Testis (tissue), 2 donors: ENCODE measurements around the gene GFM1.

ENCODE experiments used
- POLR2A ChIP-seq: fragments of 450-650 bp; IDR thresholded peaks from one replicate; pipeline ENCODE4 v1.6.1; 2017; ENCODE audit warnings: antibody characterized with exemption, mild to moderate bottlenecking, moderate library complexity
- TF ChIP-seq, protein P1 (sequence below), 3 experiments: fragments of 450-650 bp in 2 of 3; fragments of 200-600 bp in 1 of 3; sonication (generic) in 1 of 3; IDR thresholded peaks; one replicate each; pipeline ENCODE4 v1.5.1; 2016 to 2019; ENCODE audit warnings: antibody characterized with exemption in 3 of 3, mild to moderate bottlenecking in 2 of 3, moderate library complexity in 1 of 3

DNA sequence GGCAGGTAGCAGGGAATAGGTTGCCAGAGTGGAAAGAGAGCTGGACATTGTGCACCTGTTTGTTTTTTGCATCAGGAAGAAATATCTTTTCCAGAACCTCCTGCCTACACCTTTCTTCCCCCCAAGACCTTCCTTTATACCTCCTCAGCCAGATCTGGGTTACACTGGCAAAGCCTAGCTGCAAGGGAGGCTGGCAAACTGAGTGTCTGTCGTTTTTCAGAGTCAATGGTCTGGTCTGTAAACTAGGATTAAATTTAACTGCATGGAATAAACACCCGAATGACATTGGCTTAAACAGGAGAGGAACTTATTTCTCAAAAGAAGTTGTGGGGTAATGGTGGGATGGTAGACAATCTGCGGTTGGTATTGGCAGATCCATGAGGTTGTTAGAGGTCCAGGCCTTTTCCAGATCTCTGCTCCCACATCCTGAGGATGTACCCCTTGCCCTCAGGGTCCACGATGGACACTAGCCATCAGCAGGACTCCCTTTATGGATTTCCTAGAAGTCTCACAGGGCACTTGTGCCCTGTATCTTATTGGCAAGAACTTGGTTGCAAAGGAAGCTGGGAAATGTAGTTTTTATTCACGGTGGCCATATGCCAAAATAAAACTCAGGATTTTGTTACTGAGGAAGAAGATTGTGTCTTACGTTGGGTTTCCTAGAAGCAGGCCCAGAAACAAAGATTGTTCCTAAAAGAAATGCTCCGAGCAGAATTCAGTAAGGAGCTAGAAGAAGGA, 91.1 kb downstream of the GFM1 start:
- TF ChIP-seq, protein P1, sequence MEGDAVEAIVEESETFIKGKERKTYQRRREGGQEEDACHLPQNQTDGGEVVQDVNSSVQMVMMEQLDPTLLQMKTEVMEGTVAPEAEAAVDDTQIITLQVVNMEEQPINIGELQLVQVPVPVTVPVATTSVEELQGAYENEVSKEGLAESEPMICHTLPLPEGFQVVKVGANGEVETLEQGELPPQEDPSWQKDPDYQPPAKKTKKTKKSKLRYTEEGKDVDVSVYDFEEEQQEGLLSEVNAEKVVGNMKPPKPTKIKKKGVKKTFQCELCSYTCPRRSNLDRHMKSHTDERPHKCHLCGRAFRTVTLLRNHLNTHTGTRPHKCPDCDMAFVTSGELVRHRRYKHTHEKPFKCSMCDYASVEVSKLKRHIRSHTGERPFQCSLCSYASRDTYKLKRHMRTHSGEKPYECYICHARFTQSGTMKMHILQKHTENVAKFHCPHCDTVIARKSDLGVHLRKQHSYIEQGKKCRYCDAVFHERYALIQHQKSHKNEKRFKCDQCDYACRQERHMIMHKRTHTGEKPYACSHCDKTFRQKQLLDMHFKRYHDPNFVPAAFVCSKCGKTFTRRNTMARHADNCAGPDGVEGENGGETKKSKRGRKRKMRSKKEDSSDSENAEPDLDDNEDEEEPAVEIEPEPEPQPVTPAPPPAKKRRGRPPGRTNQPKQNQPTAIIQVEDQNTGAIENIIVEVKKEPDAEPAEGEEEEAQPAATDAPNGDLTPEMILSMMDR (IDR thresholded peaks at IDR 0.05) = no peak
- no peak for TF ChIP-seq POLR2A
